Caco-2 (cell line): ENCODE data around the gene WDR17. TPM values are rescaled to one million over a fixed set of nuclear protein-coding genes. Genes with fewer than 3 reads are reported as not detected.

Source experiments
- BruUV-seq: library from RNA; stranded (reverse); fragments of 400-500 nt; replicated peaks from 2 replicates; lab custom pipeline; 2021; lab: Mats Ljungman, UMichigan
- CTCF ChIA-PET: fragments of 300-600 bp; sonication (Branson Sonifier 250); formaldehyde crosslinking; loops from one replicate; lab custom pipeline; 2022; ENCODE audit warnings: antibody characterized with exemption; lab: Charles Lee
- POLR2A ChIA-PET: fragments of 300-600 bp; sonication (Branson Sonifier 250); formaldehyde crosslinking; loops from one replicate; lab custom pipeline; 2022; ENCODE audit warnings: antibody characterized with exemption; lab: Charles Lee
- DNase-seq, 2 experiments: peaks; one replicate each; pipeline versions ENCODE4 v3.0.0 to v3.0.0-alpha.2; 2020 to 2022
- H3K27me3 ChIP-seq: replicated peaks from 2 replicates; pipeline ENCODE4 v1.6.0; 2011; ENCODE audit warnings: low read length; ENCODE audit not compliant: control insufficient read depth, insufficient read depth
- H3K36me3 ChIP-seq: 2 replicates; pipeline ENCODE4 v1.5.1; 2011; ENCODE audit warnings: low read length; ENCODE audit not compliant: control insufficient read depth, insufficient read depth
- H3K4me1 ChIP-seq: fragments of 250-450 bp; sonication (Bioruptor Pico); 2 replicates; pipeline ENCODE4 v1.5.1; 2020; ENCODE audit warnings: mild to moderate bottlenecking
- H3K4me3 ChIP-seq: 2 replicates; pipeline ENCODE4 v1.5.1; 2011; ENCODE audit warnings: low read depth, mild to moderate bottlenecking, control low read depth, low read length
- H3K9me3 ChIP-seq: fragments of 250-450 bp; sonication (Bioruptor Pico); 2 replicates; pipeline ENCODE4 v1.5.1; 2020; ENCODE audit warnings: mild to moderate bottlenecking, moderate library complexity
- H3K27ac Mint-ChIP-seq: one replicate; pipeline ENCODE4 v1.8.0; 2022; ENCODE audit warnings: mixed read lengths; ENCODE audit not compliant: unreplicated experiment
- H3K27me3 Mint-ChIP-seq: one replicate; pipeline ENCODE4 v1.8.0; 2022; ENCODE audit warnings: mixed read lengths; ENCODE audit not compliant: insufficient read depth, unreplicated experiment
- H3K36me3 Mint-ChIP-seq: one replicate; pipeline ENCODE4 v1.8.0; 2022; ENCODE audit warnings: mild to moderate bottlenecking, mixed read lengths; ENCODE audit not compliant: insufficient read depth, unreplicated experiment
- H3K4me1 Mint-ChIP-seq: one replicate; pipeline ENCODE4 v1.8.0; 2022; ENCODE audit warnings: low read depth, mixed read lengths; ENCODE audit not compliant: unreplicated experiment
- H3K4me3 Mint-ChIP-seq: one replicate; pipeline ENCODE4 v1.8.0; 2022; ENCODE audit warnings: mild to moderate bottlenecking, moderate library complexity, mixed read lengths; ENCODE audit not compliant: unreplicated experiment
- H3K9me3 Mint-ChIP-seq: one replicate; pipeline ENCODE4 v1.8.0; 2022; ENCODE audit warnings: mixed read lengths; ENCODE audit not compliant: unreplicated experiment
- CTCF ChIP-seq, 2 experiments: fragments of 200-600 bp in 1 of 2; IDR thresholded peaks; 1 replicate in 1 of 2; 2 replicates in 1 of 2; pipeline versions ENCODE4 v1.5.1 to v1.8.0; 2011 to 2022; ENCODE audit warnings: antibody characterized with exemption in 1 of 2, control low read depth in 1 of 2, inconsistent platforms in 1 of 2, low read depth in 1 of 2, low read length in 1 of 2, mild to moderate bottlenecking in 1 of 2, moderate library complexity in 1 of 2; ENCODE audit not compliant: insufficient read depth in 1 of 2, severe bottlenecking in 1 of 2, unreplicated experiment in 1 of 2
- intact Hi-C: fragments of 100-400 bp; cut with micrococcal nuclease; formaldehyde crosslinking; loops from one replicate; pipeline ENCODE4 v1.10.0; 2022; ENCODE audit not compliant: unreplicated experiment
- total RNA-seq: library from RNA; stranded (reverse); gene quantifications from 2 replicates; pipeline ENCODE4 v1.2.3, GENCODE V29; 2022

The WDR17 gene
- total RNA-seq, 1 experiment from 2014 or later: 0.52 TPM

DNA sequence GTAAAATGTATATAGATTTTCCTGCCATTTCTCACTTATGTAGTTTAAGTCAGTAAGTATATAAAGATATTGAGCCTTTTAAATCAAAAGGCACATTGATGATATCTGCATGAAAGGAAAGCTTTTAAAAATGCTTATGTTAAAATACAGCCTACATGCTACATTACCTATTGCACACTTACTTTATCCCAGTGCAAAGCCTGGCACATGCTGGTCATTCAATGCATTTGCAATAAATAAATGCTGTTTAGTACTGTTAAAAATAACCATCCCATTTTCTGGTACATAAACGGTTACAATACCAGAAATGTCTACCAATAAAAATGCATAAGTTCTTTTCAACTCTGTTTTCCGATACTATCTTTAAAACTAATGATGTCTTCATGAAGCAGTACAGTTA, 151.9 kb downstream of the WDR17 start:
- H3K4me1 ChIP-seq: no peaks in the 10 kb centered on the region
- intact Hi-C loops: no loop called here
- H3K27ac Mint-ChIP-seq: no peak overlapping the region
- no peaks in the 10 kb centered on the region for H3K36me3 Mint-ChIP-seq
- no peaks in the 10 kb centered on the region for H3K36me3 ChIP-seq
- H3K4me1 Mint-ChIP-seq: peaks cover 3% of the 10 kb centered on the region
- ChIA-PET CTCF (no interaction called here), POLR2A (no interaction called here)
- H3K4me3 Mint-ChIP-seq: no peak overlapping the region
- H3K9me3 ChIP-seq: no peaks in the 10 kb centered on the region; the same call in 1 of the 2 replicates
- peaks cover 2% of the 10 kb centered on the region for H3K27me3 Mint-ChIP-seq
- DNase-seq: no peak
- no peaks in the 10 kb centered on the region for H3K27me3 ChIP-seq
- H3K9me3 Mint-ChIP-seq: peaks cover 5% of the 10 kb centered on the region
- H3K4me3 ChIP-seq: no peak overlapping the region
- no TSS peak for BruUV-seq
- TF ChIP-seq CTCF (IDR thresholded peaks at IDR 0.05; ENCODE audit: insufficient read depth in 1 of 2, low read depth in 1 of 2, low read length in 1 of 2, severe bottlenecking in 1 of 2, unreplicated experiment in 1 of 2): no peak

DNA sequence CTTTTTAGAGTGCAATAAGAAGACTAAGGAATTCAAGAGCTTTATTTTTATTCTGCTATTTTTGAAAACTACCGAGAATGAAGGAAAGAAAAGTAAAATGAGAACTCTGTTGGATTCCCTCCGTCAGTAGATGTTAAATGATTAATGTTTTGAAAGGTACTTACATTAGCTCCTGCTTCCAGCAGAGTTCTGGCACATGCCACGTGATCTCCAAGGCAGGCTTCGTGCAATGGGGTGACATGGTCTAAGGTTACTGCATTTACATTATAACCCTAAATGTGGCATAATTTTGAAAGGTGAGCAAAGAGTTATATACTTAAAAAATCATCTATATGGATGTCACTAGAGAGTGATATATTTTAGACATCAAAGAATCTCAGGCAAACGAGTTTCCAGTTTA, 156.5 kb downstream of the WDR17 start:
- H3K4me1 Mint-ChIP-seq: no peaks in the 10 kb centered on the region
- intact Hi-C loops: no loop called here
- POLR2A ChIA-PET: no interaction called here

DNA sequence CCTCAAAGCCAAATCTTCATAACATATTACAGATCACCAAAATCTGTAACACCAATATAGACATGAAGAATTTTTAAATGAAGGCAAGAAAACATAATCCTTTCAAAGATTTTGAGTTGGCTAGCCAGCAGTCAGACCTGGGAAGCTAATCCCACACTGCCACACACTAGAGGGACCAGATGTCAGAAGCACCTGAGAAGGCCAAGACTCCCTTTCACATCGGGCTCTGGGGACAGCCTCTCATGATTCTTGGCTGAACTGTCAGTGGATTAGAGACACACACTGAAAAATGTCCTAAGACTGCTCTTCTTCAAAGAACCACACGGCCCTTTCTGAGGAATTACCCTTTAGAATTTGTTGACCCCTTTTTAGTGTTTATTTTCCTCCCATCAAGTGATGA, 157.9 kb downstream of the WDR17 start:
- ChIA-PET CTCF (no interaction called here), POLR2A (no interaction called here)
- Histone ChIP-seq H3K9me3 (no peaks in the 10 kb centered on the region), H3K4me1 (no peaks in the 10 kb centered on the region), H3K27me3 (no peaks in the 10 kb centered on the region), H3K36me3 (no peaks in the 10 kb centered on the region), H3K4me3 (no peak overlapping the region)
- H3K27ac Mint-ChIP-seq: no peak overlapping the region
- H3K36me3 Mint-ChIP-seq: no peaks in the 10 kb centered on the region
- no TSS peak for BruUV-seq
- H3K27me3 Mint-ChIP-seq: no peaks in the 10 kb centered on the region
- DNase-seq: no peak
- no peaks in the 10 kb centered on the region for H3K9me3 Mint-ChIP-seq
- H3K4me1 Mint-ChIP-seq: no peaks in the 10 kb centered on the region
- TF ChIP-seq CTCF (IDR thresholded peaks at IDR 0.05; ENCODE audit: insufficient read depth in 1 of 2, low read depth in 1 of 2, low read length in 1 of 2, severe bottlenecking in 1 of 2, unreplicated experiment in 1 of 2): no peak
- no peak overlapping the region for H3K4me3 Mint-ChIP-seq
- intact Hi-C loops: no loop called here

More for the DNA sequence above, 156.5 kb downstream of the WDR17 start:
- CTCF ChIA-PET: no interaction called here
- Histone ChIP-seq H3K36me3 (no peaks in the 10 kb centered on the region), H3K4me1 (no peaks in the 10 kb centered on the region), H3K27me3 (no peaks in the 10 kb centered on the region), H3K9me3 (no peaks in the 10 kb centered on the region), H3K4me3 (no peak overlapping the region)
- Mint-ChIP-seq H3K36me3 (no peaks in the 10 kb centered on the region), H3K9me3 (no peaks in the 10 kb centered on the region), H3K27ac (no peak overlapping the region), H3K4me3 (no peak overlapping the region), H3K27me3 (no peaks in the 10 kb centered on the region)
- DNase-seq: no peak
- no TSS peak for BruUV-seq
- TF ChIP-seq CTCF (IDR thresholded peaks at IDR 0.05; ENCODE audit: insufficient read depth in 1 of 2, low read depth in 1 of 2, low read length in 1 of 2, severe bottlenecking in 1 of 2, unreplicated experiment in 1 of 2): no peak
